Esophagus squamous epithelium (tissue), 5 donors: ENCODE data around the gene KNSTRN. TPM values are rescaled to one million over a fixed set of nuclear protein-coding genes. Genes with fewer than 3 reads are reported as not detected.
A peak's percentile ranks its signal among the peaks of the same experiment; 100 is the strongest.

Experiments
- DNase-seq: peaks from one replicate; lab custom pipeline; 2025; lab: John Stamatoyannopoulos, UW
- H3K27ac ChIP-seq, 4 donors: fragments of 200-600 bp; sonication (generic); one replicate each; pipeline ENCODE4 v1.5.1; 2016 to 2019; ENCODE audit warnings: mild to moderate bottlenecking in 1 of 4
- H3K27me3 ChIP-seq, 4 donors: fragments of 200-600 bp; sonication (generic); 1 replicate in 3 of 4; 2 replicates in 1 of 4; pipeline versions ENCODE4 v1.5.1 to v1.6.0; 2017 to 2021; ENCODE audit warnings: antibody characterized with exemption in 1 of 4
- H3K36me3 ChIP-seq, 3 donors: fragments of 200-600 bp; sonication (generic); one replicate each; pipeline ENCODE4 v1.5.1; 2016 to 2019
- H3K4me1 ChIP-seq, 3 donors: fragments of 200-600 bp; sonication (generic); one replicate each; pipeline ENCODE4 v1.5.1; 2017 to 2019
- H3K4me3 ChIP-seq, 4 donors: fragments of 200-600 bp; sonication (generic); 1 replicate in 3 of 4; 2 replicates in 1 of 4; pipeline ENCODE4 v1.5.1; 2016 to 2019; ENCODE audit warnings: mild to moderate bottlenecking in 2 of 4, moderate library complexity in 1 of 4
- H3K9me3 ChIP-seq, 3 donors: fragments of 200-600 bp; sonication (generic); one replicate each; pipeline ENCODE4 v1.5.1; 2016 to 2019
- CTCF ChIP-seq, 6 experiments: fragments of 450-650 bp in 4 of 6; fragments of 200-600 bp in 2 of 6; sonication (generic) in 2 of 6; IDR thresholded peaks; one replicate each; pipeline ENCODE4 v1.5.1; 2016 to 2019; ENCODE audit warnings: antibody characterized with exemption in 6 of 6, mild to moderate bottlenecking in 4 of 6, moderate library complexity in 4 of 6
- POLR2A ChIP-seq, 4 donors: fragments of 450-650 bp; IDR thresholded peaks; one replicate each; pipeline ENCODE4 v1.6.1; 2017; ENCODE audit warnings: antibody characterized with exemption in 4 of 4, mild to moderate bottlenecking in 4 of 4, moderate library complexity in 3 of 4
- WGBS, 2 donors: methylation state at CpG; one replicate each; pipeline ENCODE4 v1.1.5; 2018; 5-methylcytosine and 5-hydroxymethylcytosine counted together
- intact Hi-C: fragments of 100-400 bp; cut with DNase I; formaldehyde crosslinking; loops from one replicate; pipeline ENCODE4 v1.15.0; 2022
- total RNA-seq, 4 donors: library from RNA; depleted of rRNA; stranded (reverse); fragments of >200 nt; gene quantifications; one replicate each; pipeline ENCODE4 v1.1.0, GENCODE V29; 2016
- donor health status: DM: yes; HTN: yes; CAD: no.

Gene KNSTRN
- total RNA-seq, 4 donors from 2014 or later = 11.3 to 22.0 (median 17.3) TPM

- peaks cover 0 to 34% (median 0%) of the 10 kb centered on the region in 3 donors for H3K36me3 ChIP-seq
- no peaks in the 10 kb centered on the region for H3K9me3 ChIP-seq
- peaks cover 9 to 32% (median 16%) of the 10 kb centered on the region in 3 donors for H3K4me1 ChIP-seq
- DNase-seq = peak; percentile 72
- peak within 1 kb of the TSS; percentile 51 to 78 (median 70) for H3K4me3 ChIP-seq
- TF ChIP-seq POLR2A (IDR thresholded peaks at IDR 0.05) (peak in 2 of 4 donors; percentile 42 to 62), CTCF (IDR thresholded peaks at IDR 0.05) (peak in 1 of 6 experiments; percentile 2)
- no peaks in the 10 kb centered on the region for H3K27me3 ChIP-seq
- peak within 1 kb of the TSS; percentile 44 to 85 (median 73) for H3K27ac ChIP-seq
- WGBS, 2 donors = 4% methylated on average over 5 to 23 of the region's 54 CpGs
- intact Hi-C loops = no loop called here
Observed at GRCh38 chr15:40405501-40406381, 23.2 kb downstream of the KNSTRN start, which contains the start of gene IVD. IVD (plus strand) TSS chr15:40405795; CDS start chr15:40405828, 33 bp downstream.

- no peak for DNase-seq
- no peak overlapping the region for H3K4me3 ChIP-seq
Observed at GRCh38 chr15:40407330-40407990, 24.9 kb downstream of the KNSTRN start.

GRCh38 chr15:40409366-40409765 is 26.8 kb downstream of the KNSTRN start:
- WGBS, 2 donors = 78 to 80% methylated on average over 3 of the region's 3 CpGs
- intact Hi-C loops = no loop called here
- H3K36me3 ChIP-seq = peaks cover 0 to 71% (median 3%) of the 10 kb centered on the region in 3 donors

More at GRCh38 chr15:40407330-40407990, 24.9 kb downstream of the KNSTRN start:
- H3K27ac ChIP-seq = no peak overlapping the region
- WGBS, 2 donors = 66 to 81% methylated on average over 2 to 7 of the region's 8 CpGs
- H3K4me1 ChIP-seq = peaks cover 9 to 32% (median 16%) of the 10 kb centered on the region in 3 donors
- H3K27me3 ChIP-seq = no peaks in the 10 kb centered on the region
- intact Hi-C loops = no loop called here
- TF ChIP-seq POLR2A (IDR thresholded peaks at IDR 0.05) = no peak
- no peak for TF ChIP-seq CTCF (IDR thresholded peaks at IDR 0.05)
- H3K36me3 ChIP-seq = peaks cover 0 to 52% (median 3%) of the 10 kb centered on the region in 3 donors
- no peaks in the 10 kb centered on the region for H3K9me3 ChIP-seq

GRCh38 chr15:40410476-40410875 is 28.0 kb downstream of the KNSTRN start:
- H3K4me3 ChIP-seq = no peak overlapping the region
- H3K9me3 ChIP-seq = no peaks in the 10 kb centered on the region
- TF ChIP-seq POLR2A (IDR thresholded peaks at IDR 0.05) (no peak), CTCF (IDR thresholded peaks at IDR 0.05) (no peak)
- intact Hi-C loops = loop anchor here (10.0 kb wide), 1 partner anchor 46 kb away; no protein-coding TSS in a partner anchor
- H3K4me1 ChIP-seq = peaks cover 0 to 20% (median 9%) of the 10 kb centered on the region in 3 donors
- H3K36me3 ChIP-seq = peaks cover 0 to 82% (median 12%) of the 10 kb centered on the region in 3 donors
- WGBS, 2 donors = 94% methylated on average over 10 to 11 of the region's 11 CpGs
- H3K27me3 ChIP-seq = no peaks in the 10 kb centered on the region
- no peak for DNase-seq
- H3K27ac ChIP-seq = no peak overlapping the region

More at GRCh38 chr15:40409366-40409765, 26.8 kb downstream of the KNSTRN start:
- DNase-seq = no peak
- Histone ChIP-seq H3K27ac (no peak overlapping the region), H3K4me1 (peaks cover 9 to 31% (median 16%) of the 10 kb centered on the region in 3 donors), H3K9me3 (no peaks in the 10 kb centered on the region), H3K27me3 (no peaks in the 10 kb centered on the region), H3K4me3 (no peak overlapping the region)
- TF ChIP-seq CTCF (IDR thresholded peaks at IDR 0.05) (no peak), POLR2A (IDR thresholded peaks at IDR 0.05) (no peak)
